GM23338 (cell line): Measurements from ENCODE around the gene EDN2. TPM values are rescaled to one million over a fixed set of nuclear protein-coding genes. Genes with fewer than 3 reads are reported as not detected.

Experiments used
- ATAC-seq: fragments of 200-7000 bp; cut with Tn5 transposase; 3 replicates; pipeline ENCODE4 v1.9.1; 2020
- DNase-seq: peaks from one replicate; pipeline ENCODE4 v3.0.0-alpha.2; 2015; ENCODE audit warnings: low spot score
- H2AFZ ChIP-seq: fragments of 200-600 bp; sonication (generic); 2 replicates; pipeline ENCODE4 v1.8.0; 2016; ENCODE audit warnings: antibody characterized with exemption, mild to moderate bottlenecking, moderate library complexity
- H3F3A ChIP-seq: fragments of 200-600 bp; sonication (generic); replicated peaks from 2 replicates; pipeline ENCODE4 v1.8.0; 2017; ENCODE audit warnings: antibody characterized with exemption, mixed run types, low read depth
- H3K27ac ChIP-seq: fragments of 200-600 bp; sonication (generic); 2 replicates; pipeline ENCODE4 v1.6.1; 2016; ENCODE audit warnings: low read depth
- H3K27me3 ChIP-seq: fragments of 200-600 bp; sonication (generic); 2 replicates; pipeline ENCODE4 v1.8.0; 2016; ENCODE audit warnings: mild to moderate bottlenecking, mixed run types, moderate library complexity; ENCODE audit not compliant: insufficient read depth
- H3K36me3 ChIP-seq: fragments of 200-600 bp; sonication (generic); 2 replicates; pipeline ENCODE4 v1.8.0; 2016; ENCODE audit warnings: mild to moderate bottlenecking; ENCODE audit not compliant: insufficient read depth
- H3K4me1 ChIP-seq: fragments of 200-600 bp; sonication (generic); 2 replicates; pipeline ENCODE4 v1.8.0; 2016; ENCODE audit warnings: mild to moderate bottlenecking, moderate library complexity; ENCODE audit not compliant: insufficient read depth
- H3K4me2 ChIP-seq: fragments of 200-600 bp; sonication (generic); 2 replicates; pipeline ENCODE4 v1.7.1; 2017; ENCODE audit warnings: mixed run types
- H3K4me3 ChIP-seq: fragments of 200-600 bp; sonication (generic); 2 replicates; pipeline ENCODE4 v1.6.1; 2016; ENCODE audit warnings: mixed run types
- H3K79me2 ChIP-seq: fragments of 200-600 bp; sonication (generic); replicated peaks from 2 replicates; pipeline ENCODE4 v1.8.0; 2017; ENCODE audit warnings: mild to moderate bottlenecking; ENCODE audit not compliant: insufficient read depth
- H3K9me2 ChIP-seq: fragments of 200-600 bp; sonication (generic); 2 replicates; pipeline ENCODE4 v1.8.0; 2017; ENCODE audit not compliant: insufficient read depth
- H4K20me1 ChIP-seq: fragments of 200-600 bp; sonication (generic); replicated peaks from 2 replicates; pipeline ENCODE4 v1.8.0; 2017; ENCODE audit warnings: mild to moderate bottlenecking; ENCODE audit not compliant: insufficient read depth
- H3K27ac Mint-ChIP-seq: 2 replicates; pipeline ENCODE4 v1.8.0; 2020; ENCODE audit warnings: inconsistent platforms, mild to moderate bottlenecking, moderate library complexity, mixed read lengths
- H3K27me3 Mint-ChIP-seq: 3 replicates; pipeline ENCODE4 v1.8.0; 2022; ENCODE audit warnings: low read depth, mild to moderate bottlenecking, moderate library complexity, mixed read lengths, inconsistent platforms; ENCODE audit not compliant: insufficient read depth, poor library complexity
- H3K36me3 Mint-ChIP-seq: 3 replicates; pipeline ENCODE4 v1.8.0; 2021; ENCODE audit warnings: low read depth, mild to moderate bottlenecking, inconsistent platforms, moderate library complexity, mixed read lengths
- H3K4me1 Mint-ChIP-seq: 3 replicates; pipeline ENCODE4 v1.8.0; 2020; ENCODE audit warnings: mild to moderate bottlenecking, inconsistent platforms, mixed read lengths
- H3K4me3 Mint-ChIP-seq: 3 replicates; pipeline ENCODE4 v1.8.0; 2021; ENCODE audit warnings: moderate library complexity, mild to moderate bottlenecking, inconsistent platforms, mixed read lengths
- H3K9me3 Mint-ChIP-seq: 3 replicates; pipeline ENCODE4 v1.8.0; 2020; ENCODE audit warnings: moderate library complexity, mild to moderate bottlenecking, inconsistent platforms, mixed read lengths
- CREB1 ChIP-seq: fragments of 250-450 bp; sonication (Bioruptor Pico); IDR thresholded peaks from 2 replicates; pipeline ENCODE4 v1.5.0; 2020; ENCODE audit warnings: low read depth, mild to moderate bottlenecking, moderate library complexity
- ETS1 ChIP-seq: IDR thresholded peaks from 2 replicates; pipeline ENCODE4 v1.6.1; 2016; ENCODE audit warnings: antibody characterized with exemption
- EZH2 ChIP-seq: fragments of 200-600 bp; sonication (generic); IDR thresholded peaks from one replicate; pipeline ENCODE4 v1.8.0; 2017; ENCODE audit warnings: antibody characterized with exemption, mild to moderate bottlenecking, low read depth; ENCODE audit not compliant: unreplicated experiment
- JUNB ChIP-seq: IDR thresholded peaks from one replicate; pipeline ENCODE4 v1.6.1; 2016; ENCODE audit warnings: antibody characterized with exemption; ENCODE audit not compliant: unreplicated experiment
- POLR2AphosphoS5 ChIP-seq: IDR thresholded peaks from 2 replicates; pipeline ENCODE4 v1.6.1; 2016; ENCODE audit warnings: antibody characterized with exemption, low read depth
- REST ChIP-seq: IDR thresholded peaks from one replicate; pipeline ENCODE4 v1.6.1; 2018; ENCODE audit warnings: antibody characterized with exemption; ENCODE audit not compliant: unreplicated experiment
- ZNF114 ChIP-seq: fragments of 250-450 bp; sonication (Bioruptor Pico); IDR thresholded peaks from 2 replicates; pipeline ENCODE4 v1.5.0; 2020; ENCODE audit warnings: mild to moderate bottlenecking, moderate library complexity
- ZNF462 ChIP-seq: fragments of 250-450 bp; sonication (Bioruptor Pico); IDR thresholded peaks from 2 replicates; pipeline ENCODE4 v1.5.0; 2020; ENCODE audit warnings: mild to moderate bottlenecking, moderate library complexity
- polyA plus RNA-seq: library from polyadenylated mRNA; unstranded; fragments of >200 nt; fragmentation: Nextera tagmentation; extraction: Ambion mirVana; gene quantifications from 2 replicates; pipeline ENCODE4 v1.2.1, GENCODE V29; 2016
- total RNA-seq: library from RNA; depleted of rRNA; stranded (reverse); fragments of >200 nt; shearing (Covaris generic); gene quantifications from 2 replicates; pipeline ENCODE4 v1.2.3, GENCODE V29; 2014

EDN2 gene
- total and polyA plus RNA-seq, 2 experiments from 2014 or later, result not detected

GRCh38 chr1:41528106-41528505 lies 43.6 kb upstream of the EDN2 start:
- Histone ChIP-seq H3K4me1 (no peaks in the 10 kb centered on the region), H3K9me2 (no peaks in the 10 kb centered on the region), H2AFZ (no peak overlapping the region), H3K27me3 (no peaks in the 10 kb centered on the region), H3K4me2 (no peak overlapping the region), H4K20me1 (no peaks in the 10 kb centered on the region), H3F3A (no peaks in the 10 kb centered on the region), H3K4me3 (no peak overlapping the region), H3K36me3 (no peaks in the 10 kb centered on the region), H3K79me2 (no peaks in the 10 kb centered on the region), H3K27ac (no peak overlapping the region)
- no peaks in the 10 kb centered on the region; the same call in 2 of the 3 replicates for H3K4me1 Mint-ChIP-seq
- peaks cover 39% of the 10 kb centered on the region for H3K9me3 Mint-ChIP-seq
- DNase-seq, result no peak
- H3K36me3 Mint-ChIP-seq, result peaks cover 11% of the 10 kb centered on the region; the same call in 2 of the 3 replicates
- ATAC-seq, result no peak
- no peak for TF ChIP-seq ZNF462 (CRISPR knock-in tag)
- TF ChIP-seq REST, result no peak
- no peak for TF ChIP-seq EZH2
- TF ChIP-seq CREB1 (CRISPR knock-in tag), result no peak
- no peak for TF ChIP-seq ETS1
- no peak for TF ChIP-seq ZNF114 (CRISPR knock-in tag)
- no peak for TF ChIP-seq JUNB
- TF ChIP-seq POLR2AphosphoS5, result no peak
- H3K27ac Mint-ChIP-seq, result no peak overlapping the region
- H3K27me3 Mint-ChIP-seq, result peaks cover 12% of the 10 kb centered on the region
- no peak overlapping the region for H3K4me3 Mint-ChIP-seq
